HL-60 (cell line): Measurements from ENCODE around the gene MPHOSPH10.
A peak's percentile ranks its signal among the peaks of the same experiment; 100 is the strongest.

Source experiments
- DNase-seq, 2 experiments: peaks; one replicate each; pipeline ENCODE4 v3.0.0-alpha.2; 2010 to 2020; ENCODE audit warnings: low read depth in 1 of 2, low spot score in 1 of 2
- H3K27ac ChIP-seq: fragments of 250-450 bp; sonication (Bioruptor Pico); replicated peaks from 2 replicates; pipeline ENCODE4 v1.5.1; 2020; ENCODE audit warnings: mild to moderate bottlenecking, moderate library complexity
- H3K27me3 ChIP-seq: fragments of 250-450 bp; sonication (Bioruptor Pico); 2 replicates; pipeline ENCODE4 v1.5.1; 2021; ENCODE audit warnings: mild to moderate bottlenecking, moderate library complexity; ENCODE audit not compliant: insufficient read depth, poor library complexity, severe bottlenecking
- H3K4me3 ChIP-seq: replicated peaks from 2 replicates; pipeline ENCODE4 v1.5.1; 2011; ENCODE audit warnings: mild to moderate bottlenecking, control low read depth, low read length; ENCODE audit not compliant: insufficient read depth
- CTCF ChIP-seq: IDR thresholded peaks from one replicate; pipeline ENCODE4 v1.5.1; 2011; ENCODE audit warnings: low read length, control low read depth, inconsistent platforms; ENCODE audit not compliant: insufficient read depth
- GABPA ChIP-seq: IDR thresholded peaks from 2 replicates; pipeline ENCODE4 v1.6.1; 2012; ENCODE audit warnings: low read depth
- POLR2AphosphoS5 ChIP-seq: IDR thresholded peaks from 2 replicates; pipeline ENCODE4 v1.6.1; 2012; ENCODE audit warnings: low read depth
- REST ChIP-seq: IDR thresholded peaks from 2 replicates; pipeline ENCODE4 v1.6.1; 2012; ENCODE audit warnings: low read depth; ENCODE audit not compliant: insufficient replicate concordance
- SPI1 ChIP-seq: IDR thresholded peaks from 2 replicates; pipeline ENCODE4 v1.6.1; 2012; ENCODE audit warnings: low read depth, mild to moderate bottlenecking, borderline replicate concordance

MPHOSPH10 gene

GRCh38 chr2:71156573-71156972 lies 26.1 kb downstream of the MPHOSPH10 start:
- no peak for DNase-seq
- Histone ChIP-seq H3K27me3 (no peaks in the 10 kb centered on the region), H3K4me3 (no peak overlapping the region), H3K27ac (no peak overlapping the region)
- no peak for TF ChIP-seq CTCF
- TF ChIP-seq POLR2AphosphoS5: no peak
- TF ChIP-seq GABPA: no peak
- no peak for TF ChIP-seq REST
- no peak for TF ChIP-seq SPI1

GRCh38 chr2:71157124-71157793 lies 26.8 kb downstream of the MPHOSPH10 start:
- peak; percentile 52 for TF ChIP-seq CTCF
- no peak for TF ChIP-seq SPI1
- peak in 1 of 2 experiments; percentile 42 for DNase-seq

GRCh38 chr2:71166812-71167211 lies 36.4 kb downstream of the MPHOSPH10 start:
- no peak overlapping the region for H3K27ac ChIP-seq
- no peaks in the 10 kb centered on the region for H3K27me3 ChIP-seq
- TF ChIP-seq GABPA (no peak), REST (no peak), POLR2AphosphoS5 (no peak), CTCF (no peak), SPI1 (no peak)
- DNase-seq: no peak
- H3K4me3 ChIP-seq: no peak overlapping the region

More at GRCh38 chr2:71157124-71157793, 26.8 kb downstream of the MPHOSPH10 start:
- no peaks in the 10 kb centered on the region for H3K27me3 ChIP-seq
- no peak overlapping the region for H3K27ac ChIP-seq
- 0 out of 2 replicates have a peak overlapping the region, but pooled peaks have one; percentile 2 for H3K4me3 ChIP-seq

- no peaks in the 10 kb centered on the region for H3K27me3 ChIP-seq
- DNase-seq: peak in 1 of 2 experiments; percentile 11
- TF ChIP-seq GABPA (no peak), POLR2AphosphoS5 (no peak), CTCF (no peak), REST (no peak), SPI1 (no peak)
- no peak overlapping the region for H3K27ac ChIP-seq
- H3K4me3 ChIP-seq: no peak overlapping the region
Observed at GRCh38 chr2:71173096-71173495, 42.7 kb downstream of the MPHOSPH10 start.
